Medulla oblongata (tissue), 1 donor: ENCODE measurements around the gene LST1.

ENCODE experiments used
- DNase-seq: peaks from one replicate; pipeline ENCODE4 v3.0.0-alpha.2; 2015; ENCODE audit errors: extremely low spot score

Gene LST1

DNA sequence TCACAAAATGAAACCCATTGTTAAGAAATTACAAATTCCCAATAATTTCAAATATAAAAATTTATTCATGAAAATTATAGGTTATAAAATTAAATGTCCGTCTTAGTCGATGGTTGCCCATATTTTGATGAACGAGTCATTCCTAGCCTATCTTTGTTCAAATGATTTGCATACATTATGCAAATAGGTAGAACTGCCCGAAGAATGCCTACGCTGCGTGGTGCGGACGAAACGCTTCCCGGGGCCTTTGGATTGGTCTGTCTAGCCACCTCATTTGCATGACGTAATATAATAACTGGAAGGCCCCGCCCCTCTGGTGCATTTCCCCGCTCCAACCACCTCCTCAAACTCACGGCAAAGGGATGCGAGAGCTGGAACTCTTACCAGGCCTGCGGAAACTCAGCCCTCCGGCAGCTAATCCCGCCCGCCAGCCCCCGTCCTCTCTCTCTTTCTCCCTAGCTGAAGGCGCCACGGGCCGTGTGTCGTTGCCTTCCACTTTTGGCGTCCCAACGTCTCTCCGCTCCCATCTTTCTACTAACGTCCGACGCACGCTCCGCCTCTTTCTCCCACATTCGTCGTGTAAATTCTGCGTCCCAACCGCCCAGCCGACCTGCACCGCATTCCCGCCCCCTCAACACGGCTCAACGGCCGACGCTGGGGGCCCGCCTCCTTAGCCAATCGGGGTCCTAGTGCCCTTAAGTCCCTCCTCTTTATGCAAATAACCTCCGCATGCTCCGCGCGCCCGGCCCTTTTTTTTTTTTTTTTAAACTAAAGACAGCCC, 33.9 kb downstream of the LST1 start:
- DNase-seq: peak; percentile 99

DNA sequence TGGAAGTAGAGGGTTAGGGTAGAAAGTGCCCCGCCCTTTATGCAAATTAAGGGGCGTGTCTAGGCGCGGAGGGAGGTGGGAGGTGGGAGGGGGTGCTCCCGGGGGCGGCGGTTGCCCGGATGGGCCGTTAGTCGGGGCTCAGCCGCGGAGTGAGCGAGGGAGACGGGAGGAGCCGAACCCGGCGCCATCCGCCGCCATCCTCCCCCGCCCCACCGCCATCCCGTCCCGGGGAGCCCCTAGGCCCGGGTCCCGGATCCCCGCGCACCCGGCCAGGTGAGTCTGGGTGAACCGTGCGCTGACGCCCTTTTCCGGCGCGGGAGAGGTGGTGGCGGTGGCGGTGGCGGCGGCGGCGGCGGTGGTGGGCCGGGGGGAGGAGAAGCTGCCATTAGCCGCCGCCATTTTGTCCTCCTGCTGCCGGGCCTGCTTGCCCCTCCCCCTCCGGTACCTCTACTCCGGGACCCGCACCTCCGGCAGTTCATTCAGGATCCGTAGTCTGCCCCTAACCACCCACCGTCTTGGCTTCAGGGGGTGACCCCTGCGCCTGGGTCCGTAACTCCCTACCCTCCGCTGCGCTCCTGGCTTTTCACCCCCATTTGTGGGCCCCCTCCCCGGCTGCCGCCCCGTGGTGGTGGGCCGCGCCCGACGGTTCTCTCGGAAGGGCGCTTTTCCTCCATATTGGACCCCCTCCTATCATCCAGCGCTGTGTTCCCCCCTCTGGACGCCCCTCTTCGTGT, 34.7 kb downstream of the LST1 start, which contains the start of gene PRRC2A:
Gene PRRC2A (plus strand): TSS at position 130 of the 734 bp plus-strand sequence. CDS start 2,075 bp downstream, outside the sequence.
- peak; percentile 61 for DNase-seq

DNA sequence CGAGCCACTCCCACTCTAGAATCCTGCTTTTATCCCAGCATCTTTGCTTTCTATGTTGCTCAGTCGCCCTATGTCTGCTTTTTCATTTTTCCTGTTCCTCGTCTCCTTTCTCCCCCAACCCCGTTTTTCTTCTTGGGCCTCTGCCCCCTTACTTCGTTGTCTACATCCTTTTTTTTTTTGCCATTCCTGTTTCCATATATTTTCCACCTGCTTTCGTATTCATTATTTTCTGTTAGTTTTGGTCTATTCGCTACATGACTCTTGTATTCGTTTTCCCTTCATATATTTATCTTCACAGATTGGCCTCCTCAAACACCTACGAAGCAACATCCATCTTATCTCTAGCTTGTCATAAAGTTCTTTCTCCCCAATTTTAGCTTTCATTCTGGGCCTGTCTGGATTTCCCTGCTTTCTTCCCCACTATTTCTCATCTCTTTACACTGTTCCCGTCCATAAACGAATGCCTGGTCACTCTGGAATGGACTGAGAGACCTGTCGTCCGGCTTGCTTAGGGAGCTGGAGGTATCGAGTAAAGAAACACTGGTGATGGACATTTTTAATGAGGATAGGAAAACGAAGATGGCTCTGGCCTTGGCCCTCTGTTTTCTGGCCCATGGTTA, 35.4 kb downstream of the LST1 start:
- peak; percentile 37 for DNase-seq

DNA sequence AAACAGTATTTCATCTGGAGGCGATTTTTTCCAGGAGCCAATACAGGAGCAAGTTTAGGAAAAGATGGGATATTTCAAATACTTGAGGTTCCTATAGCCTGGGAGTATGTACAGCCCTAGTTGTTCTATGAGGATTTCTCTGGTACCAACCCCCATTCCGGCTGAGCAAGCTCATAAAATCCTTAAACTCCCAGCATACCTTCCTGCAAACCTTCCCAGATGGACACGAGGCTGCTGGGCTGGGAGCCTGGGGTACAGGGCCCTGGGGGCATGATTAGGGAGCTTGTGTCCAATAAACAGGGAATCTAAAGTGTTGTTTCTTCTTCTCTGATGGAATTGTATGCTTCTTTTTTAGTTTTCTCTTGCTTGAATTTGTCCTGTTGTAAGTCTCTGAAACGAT, 35.9 kb downstream of the LST1 start:
- peak; percentile 32 for DNase-seq

DNA sequence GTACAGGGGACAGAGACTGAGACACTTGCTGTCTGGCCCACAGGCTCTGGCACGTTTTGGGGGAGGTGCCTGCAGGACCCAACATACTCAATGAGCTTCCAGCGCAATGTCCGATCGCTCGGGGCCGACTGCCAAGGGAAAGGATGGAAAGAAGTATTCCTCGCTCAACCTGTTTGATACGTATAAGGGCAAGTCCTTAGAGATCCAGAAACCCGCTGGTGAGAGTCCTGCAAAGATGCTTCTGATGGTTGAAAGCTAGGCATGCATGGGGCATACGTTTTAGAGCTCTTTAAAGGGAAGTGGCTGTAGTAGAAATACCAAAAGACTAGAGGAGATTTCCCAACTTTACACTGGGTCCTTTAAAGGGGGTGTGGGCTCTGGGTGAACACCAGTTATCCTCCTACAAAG, 36.6 kb downstream of the LST1 start:
- DNase-seq: no peak

DNA sequence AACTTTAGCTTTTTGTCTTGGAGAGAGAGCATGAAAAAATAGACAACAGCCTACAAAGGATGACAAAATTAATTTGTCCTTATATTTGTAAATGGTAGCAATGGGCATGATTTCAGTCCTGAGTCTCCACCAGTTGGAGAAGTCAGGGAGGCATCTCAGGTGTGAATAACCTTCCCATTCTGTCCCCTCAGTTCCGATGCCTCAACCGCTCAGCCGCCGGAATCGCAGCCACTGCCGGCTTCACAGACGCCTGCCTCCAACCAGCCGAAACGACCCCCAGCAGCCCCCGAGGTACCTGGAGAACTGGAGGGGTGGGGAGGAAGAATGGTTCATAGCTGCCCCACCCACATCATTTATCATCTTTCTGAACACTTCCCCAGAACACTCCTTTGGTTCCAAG, 38.0 kb downstream of the LST1 start:
- DNase-seq: no peak

DNA sequence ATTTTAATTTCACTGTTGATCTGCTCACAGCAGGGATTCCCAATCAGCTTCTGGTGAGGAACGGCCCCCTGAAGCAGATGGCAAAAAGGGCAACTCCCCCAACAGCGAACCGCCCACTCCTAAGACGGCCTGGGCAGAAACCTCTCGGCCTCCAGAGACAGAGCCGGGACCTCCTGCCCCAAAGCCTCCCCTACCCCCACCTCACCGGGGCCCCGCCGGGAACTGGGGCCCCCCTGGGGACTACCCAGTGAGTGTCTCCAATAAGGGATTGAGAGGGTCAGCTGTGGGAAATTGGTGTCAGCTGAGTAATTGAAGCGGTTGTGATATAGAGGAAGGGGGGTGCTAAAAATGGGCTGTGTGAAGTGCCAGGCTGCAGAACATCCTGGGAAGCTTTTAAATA, 40.9 kb downstream of the LST1 start:
- DNase-seq: no peak

DNA sequence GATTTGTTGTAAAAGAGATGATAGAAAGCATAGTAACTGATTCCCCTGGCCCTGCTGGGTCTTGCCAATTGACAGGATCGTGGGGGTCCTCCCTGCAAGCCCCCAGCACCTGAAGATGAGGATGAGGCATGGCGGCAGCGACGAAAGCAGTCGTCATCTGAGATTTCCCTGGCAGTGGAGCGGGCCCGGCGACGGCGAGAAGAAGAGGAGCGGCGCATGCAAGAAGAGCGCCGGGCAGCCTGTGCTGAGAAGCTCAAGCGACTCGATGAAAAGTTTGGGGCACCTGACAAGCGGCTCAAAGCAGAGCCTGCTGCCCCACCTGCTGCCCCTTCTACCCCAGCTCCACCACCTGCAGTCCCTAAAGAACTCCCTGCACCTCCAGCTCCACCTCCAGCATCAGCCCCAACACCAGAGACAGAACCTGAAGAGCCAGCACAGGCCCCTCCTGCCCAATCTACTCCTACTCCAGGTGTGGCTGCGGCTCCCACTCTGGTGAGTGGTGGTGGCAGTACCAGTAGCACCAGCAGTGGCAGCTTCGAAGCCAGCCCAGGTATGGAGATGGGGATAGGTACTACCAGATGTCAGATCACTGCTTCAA, 41.7 kb downstream of the LST1 start:
- no peak for DNase-seq

DNA sequence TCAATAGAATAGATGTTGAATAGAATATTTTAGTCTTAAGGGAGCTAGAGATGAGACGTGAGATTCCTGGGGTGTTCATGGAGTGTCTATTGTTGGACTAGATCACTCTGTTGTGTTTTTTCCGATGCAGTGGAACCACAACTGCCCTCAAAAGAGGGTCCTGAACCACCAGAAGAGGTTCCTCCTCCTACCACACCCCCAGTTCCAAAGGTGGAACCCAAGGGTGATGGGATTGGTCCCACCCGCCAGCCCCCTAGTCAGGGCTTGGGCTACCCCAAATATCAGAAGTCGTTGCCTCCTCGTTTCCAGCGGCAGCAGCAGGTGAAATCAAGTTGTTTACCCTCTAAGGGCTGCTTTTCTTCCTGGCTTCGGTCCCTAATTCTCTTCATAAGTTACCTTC, 42.9 kb downstream of the LST1 start:
- no peak for DNase-seq

DNA sequence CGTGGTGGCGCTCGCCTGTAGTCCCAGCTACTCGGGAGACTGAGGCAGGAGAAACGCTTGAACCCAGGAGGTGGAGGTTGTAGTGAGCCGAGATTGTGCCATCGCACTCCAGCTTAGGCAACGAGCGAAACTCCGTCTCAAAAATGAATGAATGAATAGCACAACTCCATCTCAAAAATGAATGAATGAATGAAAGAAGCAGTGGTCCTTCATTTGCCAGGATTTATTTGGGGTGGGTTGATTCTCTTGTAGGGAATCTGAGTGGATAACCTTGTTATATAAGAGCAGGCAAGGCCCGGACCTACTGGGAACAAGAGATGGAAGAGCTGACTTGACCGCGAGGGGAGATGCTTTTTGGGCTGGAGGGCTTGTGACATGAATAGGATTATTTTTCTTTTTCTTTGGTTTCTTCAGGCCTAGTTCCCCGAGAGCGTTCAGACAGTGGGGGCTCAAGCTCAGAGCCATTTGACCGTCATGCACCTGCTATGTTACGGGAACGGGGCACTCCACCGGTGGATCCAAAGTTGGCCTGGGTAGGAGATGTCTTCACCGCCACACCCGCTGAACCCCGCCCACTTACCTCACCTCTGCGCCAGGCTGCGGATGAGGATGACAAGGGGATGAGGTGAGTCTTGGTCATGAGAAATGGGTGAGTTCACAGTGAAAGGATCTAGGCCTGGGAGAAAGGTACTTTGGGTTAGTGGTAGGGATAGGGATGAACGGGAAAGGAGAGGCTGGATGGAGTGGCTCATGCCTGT, 44.3 kb downstream of the LST1 start:
- no peak for DNase-seq

DNA sequence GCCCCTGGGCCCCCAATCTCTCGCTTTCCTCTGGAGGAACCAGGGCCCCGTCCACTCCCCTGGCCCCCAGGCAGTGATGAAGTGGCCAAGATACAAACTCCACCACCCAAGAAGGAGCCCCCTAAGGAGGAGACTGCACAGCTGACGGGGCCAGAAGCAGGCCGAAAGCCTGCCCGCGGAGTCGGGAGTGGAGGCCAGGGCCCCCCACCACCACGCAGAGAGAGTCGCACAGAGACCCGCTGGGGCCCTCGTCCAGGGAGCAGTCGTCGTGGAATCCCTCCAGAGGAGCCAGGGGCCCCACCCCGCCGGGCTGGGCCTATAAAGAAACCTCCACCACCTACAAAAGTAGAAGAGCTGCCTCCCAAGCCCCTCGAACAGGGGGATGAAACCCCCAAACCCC, 45.1 kb downstream of the LST1 start:
- no peak for DNase-seq

DNA sequence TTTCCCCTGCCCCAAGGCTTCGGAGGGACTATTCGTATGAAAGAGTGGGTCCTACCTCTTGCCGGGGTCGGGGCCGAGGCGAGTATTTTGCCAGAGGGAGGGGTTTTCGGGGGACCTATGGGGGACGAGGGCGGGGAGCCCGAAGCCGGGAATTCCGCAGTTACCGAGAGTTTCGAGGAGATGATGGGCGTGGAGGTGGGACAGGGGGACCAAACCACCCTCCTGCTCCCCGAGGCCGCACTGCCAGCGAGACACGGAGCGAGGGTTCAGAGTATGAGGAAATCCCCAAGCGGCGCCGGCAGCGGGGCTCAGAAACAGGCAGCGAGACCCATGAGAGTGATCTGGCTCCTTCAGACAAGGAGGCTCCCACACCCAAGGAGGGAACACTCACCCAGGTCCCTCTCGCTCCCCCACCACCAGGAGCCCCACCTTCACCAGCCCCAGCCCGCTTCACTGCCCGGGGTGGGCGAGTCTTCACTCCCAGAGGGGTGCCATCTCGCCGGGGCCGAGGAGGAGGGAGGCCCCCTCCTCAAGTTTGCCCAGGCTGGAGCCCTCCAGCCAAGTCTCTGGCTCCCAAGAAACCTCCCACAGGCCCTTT, 45.7 kb downstream of the LST1 start:
- no peak for DNase-seq

DNA sequence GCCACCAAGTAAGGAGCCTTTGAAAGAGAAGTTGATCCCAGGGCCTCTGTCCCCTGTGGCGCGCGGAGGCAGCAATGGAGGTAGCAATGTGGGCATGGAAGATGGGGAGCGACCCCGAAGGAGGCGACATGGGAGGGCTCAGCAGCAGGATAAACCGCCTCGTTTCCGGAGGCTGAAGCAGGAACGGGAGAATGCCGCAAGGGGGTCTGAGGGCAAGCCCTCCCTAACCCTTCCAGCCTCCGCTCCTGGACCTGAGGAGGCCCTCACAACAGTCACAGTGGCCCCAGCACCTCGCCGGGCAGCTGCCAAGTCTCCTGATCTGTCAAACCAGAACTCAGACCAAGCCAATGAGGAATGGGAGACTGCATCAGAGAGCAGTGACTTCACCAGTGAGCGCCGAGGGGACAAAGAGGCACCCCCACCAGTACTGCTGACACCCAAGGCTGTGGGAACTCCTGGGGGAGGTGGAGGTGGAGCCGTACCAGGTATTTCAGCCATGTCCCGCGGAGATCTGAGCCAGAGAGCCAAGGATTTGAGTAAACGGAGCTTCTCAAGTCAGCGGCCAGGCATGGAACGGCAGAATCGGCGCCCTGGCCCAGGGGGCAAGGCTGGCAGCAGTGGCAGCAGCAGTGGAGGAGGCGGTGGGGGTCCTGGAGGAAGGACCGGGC, 46.3 kb downstream of the LST1 start:
- no peak for DNase-seq

DNA sequence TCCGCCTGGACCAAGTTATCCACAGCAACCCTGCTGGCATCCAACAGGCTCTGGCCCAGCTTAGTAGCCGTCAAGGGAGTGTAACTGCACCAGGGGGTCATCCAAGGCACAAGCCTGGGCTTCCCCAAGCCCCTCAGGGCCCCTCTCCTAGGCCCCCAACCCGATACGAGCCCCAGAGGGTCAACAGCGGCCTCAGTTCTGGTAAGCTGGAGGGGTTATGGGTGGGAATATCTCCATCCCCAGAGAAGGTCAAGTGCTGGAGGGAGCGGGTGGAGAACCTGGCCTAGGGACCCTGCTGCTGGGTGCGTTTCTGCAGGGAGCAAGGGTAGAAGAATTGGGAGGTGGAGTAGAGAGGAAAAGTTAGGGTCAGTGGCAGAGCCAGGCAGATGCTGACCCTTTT, 47.4 kb downstream of the LST1 start:
- no peak for DNase-seq

DNA sequence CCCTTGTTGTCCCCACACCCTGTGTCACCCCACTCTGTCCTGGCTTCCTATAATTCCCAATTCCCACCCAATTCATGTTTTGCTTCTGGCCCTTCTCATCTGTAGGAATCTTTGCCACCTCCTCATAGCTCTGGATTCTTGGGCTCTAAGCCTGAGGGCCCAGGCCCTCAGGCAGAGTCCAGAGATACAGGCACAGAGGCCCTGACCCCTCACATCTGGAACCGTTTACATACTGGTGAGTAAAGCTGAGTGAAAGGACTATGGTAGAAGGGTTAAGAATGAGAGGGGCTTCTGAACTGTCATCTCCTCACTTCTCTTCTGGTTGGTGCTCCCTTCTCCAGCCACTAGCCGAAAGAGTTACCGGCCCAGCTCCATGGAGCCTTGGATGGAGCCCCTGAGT, 48.1 kb downstream of the LST1 start:
- no peak for DNase-seq

DNA sequence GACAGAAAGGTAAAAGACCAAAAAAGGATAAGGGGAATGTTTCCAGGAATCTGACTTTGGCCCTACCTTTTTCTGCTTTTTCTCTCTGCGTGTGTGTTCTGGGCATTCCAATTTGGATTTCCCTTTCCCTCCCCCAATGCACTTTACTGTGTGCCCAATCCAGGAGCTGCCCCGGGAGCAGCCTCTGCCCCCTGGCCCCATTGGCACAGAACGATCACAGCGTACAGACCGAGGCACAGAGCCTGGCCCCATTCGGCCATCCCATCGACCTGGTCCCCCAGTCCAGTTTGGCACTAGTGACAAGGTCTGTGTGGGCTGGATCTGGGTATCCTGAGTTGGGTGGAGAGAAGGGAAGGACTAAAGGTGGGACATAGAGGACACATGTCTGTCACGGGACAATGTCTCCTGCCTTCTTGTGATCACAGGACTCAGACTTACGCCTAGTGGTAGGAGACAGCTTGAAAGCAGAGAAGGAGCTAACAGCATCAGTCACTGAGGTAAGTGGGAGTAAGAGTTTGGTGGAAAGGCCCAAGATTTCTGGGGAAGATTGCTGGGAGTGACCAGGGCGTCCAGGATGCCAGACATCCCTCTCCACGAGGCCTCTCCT, 49.0 kb downstream of the LST1 start:
- DNase-seq: no peak

DNA sequence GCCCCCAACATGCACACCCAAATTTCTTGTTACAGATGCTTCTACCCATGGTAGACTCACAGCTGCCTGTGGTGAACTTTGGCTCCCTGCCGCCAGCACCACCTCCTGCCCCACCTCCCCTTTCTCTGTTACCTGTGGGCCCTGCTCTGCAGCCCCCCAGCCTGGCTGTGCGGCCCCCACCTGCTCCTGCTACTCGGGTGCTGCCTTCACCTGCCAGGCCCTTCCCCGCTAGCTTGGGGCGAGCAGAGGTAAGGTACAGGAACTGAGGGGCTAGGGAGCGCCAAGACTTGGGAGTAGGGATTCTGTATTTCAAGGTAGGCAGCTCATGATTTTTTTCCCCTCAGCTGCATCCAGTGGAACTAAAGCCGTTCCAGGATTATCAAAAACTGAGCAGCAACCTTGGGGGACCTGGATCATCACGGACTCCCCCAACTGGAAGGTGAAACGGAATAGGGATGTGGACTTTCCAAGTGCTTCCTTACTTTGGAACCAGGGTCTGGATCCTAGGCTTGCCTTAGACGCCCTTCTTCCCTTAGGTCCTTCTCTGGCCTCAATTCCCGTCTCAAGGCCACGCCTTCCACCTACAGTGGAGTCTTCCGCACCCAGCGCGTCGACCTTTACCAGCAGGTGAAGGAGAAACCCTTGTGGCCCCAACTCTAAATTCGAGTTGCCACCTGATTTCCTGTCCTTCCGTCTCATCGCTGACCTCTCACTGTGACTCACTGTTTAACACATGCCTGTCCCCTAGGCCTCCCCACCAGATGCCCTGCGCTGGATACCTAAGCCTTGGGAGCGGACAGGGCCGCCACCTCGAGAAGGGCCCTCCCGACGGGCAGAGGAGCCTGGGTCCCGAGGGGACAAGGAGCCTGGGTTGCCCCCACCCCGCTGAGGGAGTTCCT, 50.9 kb downstream of the LST1 start:
- no peak for DNase-seq
